ENCODE data around the gene PSG11.
"Not testable (repeated sequence)": the region's sequence is repeated elsewhere in the genome, so short reads cannot be mapped to it uniquely, and the experiment has no call there.

PSG11 gene
- 0 reads per million in 2 experiments for total RNA-seq

DNA sequence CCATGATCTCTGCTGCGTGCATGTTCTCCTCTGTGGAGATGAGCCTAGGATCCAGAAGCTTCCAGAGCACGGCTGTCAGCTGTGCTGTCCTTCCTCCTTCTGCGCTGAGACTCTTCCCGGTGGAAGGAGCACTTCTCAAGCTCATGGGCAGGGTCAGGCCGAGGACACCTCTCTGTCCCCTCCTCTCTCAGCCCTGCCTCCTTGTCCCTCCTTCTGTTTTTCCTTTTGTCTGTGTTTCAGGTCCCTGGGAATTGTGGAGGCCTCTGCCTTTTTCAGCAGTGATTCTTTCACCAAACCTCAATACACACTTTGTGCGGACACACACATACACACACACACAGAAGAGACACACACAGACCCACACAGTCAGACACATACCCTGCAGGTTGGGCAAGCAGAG, at the start of gene PSG11:
PSG11 (minus strand) TSS at position 101 of the 400 bp plus-strand sequence; CDS start at position 4, 97 bp downstream.
- DNase-seq (ENCODE audit: low read depth), result not testable (repeated sequence)

- DNase-seq (ENCODE audit: low read depth), result not testable (repeated sequence)
These were observed 36.1 kb upstream of the PSG11 start for GRCh38 chr19:43062418-43062817.

DNA sequence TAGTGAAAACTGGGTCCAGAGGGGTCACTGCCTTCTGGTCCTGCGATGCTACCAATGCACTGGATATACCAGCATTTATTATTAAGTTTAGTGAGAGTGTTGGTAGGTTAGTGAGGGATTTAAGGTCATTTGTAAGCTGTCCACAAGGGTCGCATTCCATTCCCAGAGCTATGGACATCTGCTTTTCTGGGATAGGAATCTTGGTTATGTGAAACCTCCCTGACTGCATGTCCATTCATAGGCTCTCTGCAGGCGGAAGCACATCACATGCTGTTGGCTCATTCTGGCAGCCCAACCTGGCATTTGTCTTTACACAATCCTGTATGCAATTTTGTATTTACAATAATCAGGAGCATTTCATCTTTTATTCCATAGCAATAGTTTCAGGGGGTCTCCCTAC, 35.1 kb upstream of the PSG11 start:
- not testable (repeated sequence) for DNase-seq (ENCODE audit: low read depth)

DNA sequence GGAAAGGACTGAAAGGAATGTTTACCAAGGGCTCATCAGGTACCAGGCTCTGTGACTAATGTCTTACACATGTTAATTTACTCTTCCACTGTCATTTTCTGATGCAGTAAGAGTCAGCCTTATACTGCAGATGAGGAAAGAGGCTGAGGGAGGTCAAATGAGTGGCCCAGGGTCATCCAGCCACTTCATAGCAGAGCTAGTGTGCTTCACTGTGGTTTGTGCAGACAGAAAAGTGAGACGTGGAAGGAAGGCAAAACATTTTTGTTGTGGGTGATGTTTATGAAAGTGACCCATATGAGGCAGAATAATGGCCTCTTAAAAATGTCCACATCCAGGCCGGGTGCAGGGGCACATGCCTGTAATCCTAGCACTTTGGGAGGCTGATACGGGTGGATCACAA, 34.0 kb upstream of the PSG11 start:
- DNase-seq (ENCODE audit: low read depth), result not testable (repeated sequence)

DNA sequence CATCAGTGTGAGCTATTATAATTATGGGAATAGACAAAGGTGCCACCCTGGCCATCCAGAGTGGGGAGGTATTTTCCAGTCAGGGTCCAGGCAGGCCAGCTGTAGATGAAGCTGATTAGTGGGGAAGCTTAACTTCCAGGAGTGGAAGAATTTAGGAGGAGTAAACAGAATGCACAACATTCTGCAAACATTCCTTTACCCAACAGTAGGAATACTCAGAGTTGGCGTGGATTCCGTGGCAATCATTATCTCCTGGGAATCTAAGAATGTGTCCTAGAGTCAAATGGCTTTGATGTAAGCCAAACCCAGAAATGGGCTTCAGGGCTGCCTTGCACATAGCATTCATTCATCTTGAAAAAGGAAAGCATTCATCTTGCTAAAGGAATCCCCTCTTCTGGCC, 33.2 kb upstream of the PSG11 start:
- DNase-seq (ENCODE audit: low read depth), result not testable (repeated sequence)

GRCh38 chr19:43058440-43058839, 32.2 kb upstream of the PSG11 start:
- not testable (repeated sequence) for DNase-seq (ENCODE audit: low read depth)

DNA sequence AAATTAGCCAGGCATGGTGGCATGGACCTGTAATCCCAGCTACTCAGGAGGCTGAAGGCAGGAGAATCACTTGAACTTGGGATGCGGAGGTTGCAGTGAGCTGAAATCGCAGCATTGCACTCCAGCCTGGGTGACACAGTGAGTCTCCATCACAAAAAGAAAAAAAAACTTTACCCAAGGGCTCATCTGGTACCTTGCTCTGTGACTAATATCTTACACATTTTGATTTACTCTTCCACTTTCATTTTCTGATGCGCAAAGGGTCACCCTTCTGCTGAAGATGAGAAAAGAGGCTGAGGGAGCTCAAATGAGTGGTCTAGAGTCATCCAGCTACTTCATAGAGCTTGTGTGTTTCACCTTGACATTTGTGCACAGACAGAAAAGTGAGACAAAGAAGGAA, 21.7 kb upstream of the PSG11 start:
- DNase-seq (ENCODE audit: low read depth), result not testable (repeated sequence)

GRCh38 chr19:43046578-43046977, 20.3 kb upstream of the PSG11 start:
- DNase-seq (ENCODE audit: low read depth), result not testable (repeated sequence)

DNA sequence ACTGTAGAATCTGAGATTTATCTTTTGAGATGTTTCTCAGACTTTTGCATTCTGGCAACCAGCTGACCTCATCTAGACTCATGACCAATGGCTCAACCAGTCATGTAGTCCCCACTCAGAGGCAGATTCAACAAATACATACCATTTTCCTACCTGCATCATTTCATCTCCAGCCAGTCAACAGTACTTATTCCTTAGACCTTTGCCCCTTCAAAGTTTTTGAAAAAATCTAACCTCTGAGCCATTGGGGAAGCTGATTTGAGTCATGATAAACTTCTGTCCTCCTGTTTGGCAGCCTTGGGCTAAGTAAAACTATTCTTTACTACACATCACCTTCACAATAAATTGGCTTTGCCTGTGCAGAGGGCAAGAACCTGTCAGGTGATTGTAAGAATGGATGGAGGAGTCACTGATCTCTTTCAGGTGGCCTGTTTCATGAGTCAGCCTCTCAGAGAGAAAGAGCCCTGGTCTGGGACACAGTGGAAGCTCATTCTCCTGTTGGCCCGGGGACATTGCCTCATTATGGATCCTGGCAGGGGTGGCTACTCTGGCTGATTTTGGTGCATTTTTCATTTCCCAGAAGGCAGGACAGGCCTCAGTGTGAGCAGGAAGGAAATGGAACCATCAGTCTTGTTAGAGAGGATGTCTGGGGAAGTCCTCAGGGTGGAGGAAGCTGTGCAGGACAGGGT, 17.4 kb upstream of the PSG11 start:
- not testable (repeated sequence) for DNase-seq (ENCODE audit: low read depth)

- not testable (repeated sequence) for DNase-seq (ENCODE audit: low read depth)
These were observed 5.4 kb upstream of the PSG11 start for GRCh38 chr19:43031645-43032044.

DNA sequence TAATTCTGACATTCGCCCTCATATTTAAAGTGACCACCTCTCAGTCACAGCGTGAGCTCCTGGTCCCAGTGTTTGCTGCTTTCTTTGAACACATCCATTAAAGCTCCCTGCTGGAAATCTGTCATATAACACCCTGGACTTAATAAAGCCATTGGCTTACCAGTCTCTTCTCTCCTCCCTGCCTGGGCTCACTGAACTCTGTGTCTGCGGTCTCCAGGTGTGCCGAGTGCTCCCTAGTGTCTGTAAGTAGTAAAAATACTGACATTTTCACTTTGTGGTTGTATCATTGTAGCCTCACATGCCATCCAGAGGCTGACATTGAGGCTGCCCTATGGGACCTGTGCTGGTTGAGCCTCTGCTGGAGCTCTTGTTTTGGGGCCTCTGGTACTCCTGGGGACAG, 2.6 kb upstream of the PSG11 start:
- DNase-seq (ENCODE audit: low read depth), result no peak

DNA sequence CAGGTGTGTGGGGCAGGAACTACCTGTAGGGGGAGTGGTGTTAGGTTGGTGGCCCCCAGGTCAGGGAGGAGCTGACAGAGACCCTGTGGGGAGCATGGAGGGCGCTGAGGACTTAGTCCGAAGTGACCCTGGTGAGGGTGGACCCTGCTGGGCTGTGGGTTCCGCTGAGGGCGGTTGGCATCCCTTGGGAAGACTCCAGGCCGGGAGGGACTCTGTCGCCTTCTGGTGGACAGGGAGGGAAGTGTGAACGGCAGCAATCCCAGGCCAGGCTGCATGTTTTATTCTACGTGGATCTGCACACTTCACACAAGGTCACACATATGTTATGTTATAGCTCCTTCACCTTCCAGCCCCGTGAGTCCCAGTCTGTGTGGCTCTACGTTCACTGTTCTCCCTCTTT, 1.7 kb upstream of the PSG11 start:
- not testable (repeated sequence) for DNase-seq (ENCODE audit: low read depth)

- not testable (repeated sequence) for DNase-seq (ENCODE audit: low read depth)
These were observed 792 bp upstream of the PSG11 start for GRCh38 chr19:43027061-43027460.

DNA sequence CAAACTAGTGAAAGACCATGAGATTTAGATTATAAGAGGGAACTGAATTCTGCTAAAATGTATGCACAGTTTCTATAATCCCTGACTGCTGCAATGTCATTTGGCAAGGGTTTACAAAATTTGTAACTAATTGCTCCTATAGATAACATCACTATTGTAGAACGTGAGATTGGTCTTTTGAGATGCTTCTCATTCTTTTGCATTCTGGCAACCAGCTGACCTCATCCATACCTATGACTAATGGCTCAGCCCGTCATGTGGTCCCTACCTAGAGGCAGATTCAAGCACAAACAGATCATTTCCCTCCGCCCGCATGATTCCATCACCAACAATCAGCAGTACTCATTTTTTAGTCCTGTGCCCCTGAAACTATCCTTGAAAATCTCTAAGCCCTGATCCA, 4.2 kb downstream of the PSG11 start:
- not testable (repeated sequence) for DNase-seq (ENCODE audit: low read depth)

DNA sequence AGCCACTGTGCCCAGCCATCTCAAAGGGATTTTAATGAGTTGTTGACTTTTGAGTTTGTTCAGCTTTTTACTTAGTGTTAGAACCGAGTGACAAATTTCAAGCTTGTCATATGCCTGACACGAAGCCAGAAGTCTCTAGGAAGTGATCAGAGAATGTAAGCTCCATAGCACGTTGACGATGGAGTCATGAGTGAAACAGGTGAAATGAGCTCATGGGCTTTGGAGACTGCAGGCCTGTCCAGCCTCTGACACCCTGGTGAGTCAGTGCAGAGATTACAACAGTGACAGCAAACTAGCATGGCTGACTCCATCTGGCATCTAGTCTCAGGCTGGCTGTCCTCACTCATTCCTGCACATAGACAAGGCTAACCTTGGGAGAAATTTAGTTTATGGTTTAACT, 4.6 kb downstream of the PSG11 start:
- not testable (repeated sequence) for DNase-seq (ENCODE audit: low read depth)

DNA sequence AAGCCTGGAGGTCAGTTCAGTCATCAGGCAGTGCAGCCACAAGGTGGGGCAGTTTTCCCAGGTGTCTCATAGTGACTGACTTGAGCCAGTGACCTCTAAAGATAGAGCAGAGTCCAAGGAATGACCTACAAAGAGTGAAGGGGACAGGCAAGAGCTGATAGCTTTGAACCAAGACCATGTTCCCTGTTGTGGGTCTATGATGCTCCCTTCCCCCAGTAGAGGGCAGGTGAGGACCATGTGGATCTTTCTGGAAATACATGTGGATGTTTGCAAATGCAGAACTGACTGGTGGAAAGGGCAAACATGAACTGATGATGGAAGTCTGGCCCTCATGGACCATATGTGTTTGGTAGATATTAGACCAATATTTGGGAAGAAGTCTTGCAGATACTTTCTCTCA, 6.7 kb downstream of the PSG11 start:
- DNase-seq (ENCODE audit: low read depth), result not testable (repeated sequence)

DNA sequence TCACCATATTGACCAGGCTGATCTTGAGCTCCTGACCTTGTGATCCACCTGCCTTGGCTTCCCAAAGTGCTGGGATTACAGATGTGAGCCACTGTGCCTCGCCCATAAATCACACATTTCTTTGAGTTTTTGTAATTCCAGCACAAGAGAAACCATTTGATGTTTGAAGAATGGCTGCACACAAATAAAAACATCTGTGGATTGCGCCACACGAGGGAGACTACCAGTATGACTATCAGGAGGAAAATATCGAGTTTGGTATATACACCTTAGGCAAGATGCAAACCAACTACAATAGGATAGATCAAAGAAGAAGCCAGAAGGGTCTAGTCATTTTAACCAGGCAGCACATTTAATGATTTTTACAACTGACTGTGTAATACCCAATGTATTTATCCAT, 20.4 kb downstream of the PSG11 start:
- not testable (repeated sequence) for DNase-seq (ENCODE audit: low read depth)

DNA sequence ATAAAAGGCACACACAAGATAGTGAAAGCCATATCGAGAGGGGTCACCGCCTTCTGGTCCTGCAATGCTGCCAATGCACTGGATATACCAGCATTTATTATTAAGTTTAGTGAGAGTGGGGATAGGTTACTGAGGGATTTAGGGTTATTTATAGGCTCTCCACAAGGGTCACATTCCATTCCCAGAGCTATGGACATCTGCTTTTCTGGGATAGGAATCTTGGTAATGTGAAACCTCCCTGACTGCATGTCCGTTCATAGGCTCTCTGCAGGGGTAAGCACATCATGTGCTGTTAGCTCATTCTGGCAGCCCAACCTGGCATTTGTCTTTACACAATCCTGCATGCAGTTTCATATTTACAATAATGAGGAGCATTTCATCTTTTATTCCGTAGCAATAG, 21.4 kb downstream of the PSG11 start:
- not testable (repeated sequence) for DNase-seq (ENCODE audit: low read depth)

GRCh38 chr19:43003634-43004033, 22.6 kb downstream of the PSG11 start:
- DNase-seq (ENCODE audit: low read depth), result not testable (repeated sequence)

DNA sequence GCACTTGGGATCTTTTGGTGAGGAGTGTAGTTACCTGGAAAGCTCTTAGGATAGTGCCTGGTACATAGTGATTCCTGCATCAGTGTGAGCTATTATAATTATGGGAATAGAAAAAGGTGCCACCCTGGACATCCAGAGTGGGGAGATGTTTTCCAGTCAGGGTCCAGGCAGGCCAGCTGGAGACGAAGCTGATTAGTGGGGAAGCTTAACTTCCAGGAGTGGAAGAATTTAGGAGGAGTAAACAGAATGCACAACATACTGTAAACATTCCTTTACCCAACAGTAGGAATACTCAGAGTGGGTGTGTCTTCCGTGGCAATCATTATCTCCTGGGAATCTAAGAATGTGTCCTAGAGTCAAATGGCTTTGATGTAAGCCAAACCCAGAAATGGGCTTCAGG, 23.3 kb downstream of the PSG11 start:
- not testable (repeated sequence) for DNase-seq (ENCODE audit: low read depth)

- not testable (repeated sequence) for DNase-seq (ENCODE audit: low read depth)
These were observed 30.1 kb downstream of the PSG11 start for GRCh38 chr19:42996161-42996560.

DNA sequence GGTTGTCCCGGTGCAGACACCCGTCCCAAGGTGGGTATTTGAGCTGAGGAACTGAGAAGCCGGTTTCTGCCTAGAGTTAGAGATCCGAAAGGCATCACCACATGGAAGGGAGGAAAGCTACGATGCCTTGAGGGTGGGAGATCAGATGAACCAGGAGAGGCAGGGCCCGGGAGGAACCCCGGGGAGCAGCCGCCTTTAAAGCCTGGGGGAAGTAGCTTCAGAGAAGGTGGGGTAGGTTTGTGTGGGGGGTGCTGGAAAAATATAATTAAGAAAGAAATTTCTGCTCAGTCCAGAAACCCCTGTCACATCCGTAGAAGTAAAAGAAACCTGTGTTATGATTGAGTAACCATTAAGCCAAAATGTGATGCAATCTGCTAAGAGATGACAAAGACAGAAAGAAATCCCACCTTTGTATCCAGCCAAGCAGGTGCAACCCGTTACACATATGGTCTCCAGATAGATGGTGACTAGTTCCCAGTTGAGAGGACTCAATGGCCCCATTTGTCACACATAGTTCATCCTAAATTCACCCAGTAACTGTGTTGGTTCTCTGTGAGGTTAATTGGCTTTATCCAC, 34.2 kb downstream of the PSG11 start:
- not testable (repeated sequence) for DNase-seq (ENCODE audit: low read depth)

- no peak for DNase-seq (ENCODE audit: low read depth)
These were observed 36.4 kb downstream of the PSG11 start for GRCh38 chr19:42989851-42990250.

DNA sequence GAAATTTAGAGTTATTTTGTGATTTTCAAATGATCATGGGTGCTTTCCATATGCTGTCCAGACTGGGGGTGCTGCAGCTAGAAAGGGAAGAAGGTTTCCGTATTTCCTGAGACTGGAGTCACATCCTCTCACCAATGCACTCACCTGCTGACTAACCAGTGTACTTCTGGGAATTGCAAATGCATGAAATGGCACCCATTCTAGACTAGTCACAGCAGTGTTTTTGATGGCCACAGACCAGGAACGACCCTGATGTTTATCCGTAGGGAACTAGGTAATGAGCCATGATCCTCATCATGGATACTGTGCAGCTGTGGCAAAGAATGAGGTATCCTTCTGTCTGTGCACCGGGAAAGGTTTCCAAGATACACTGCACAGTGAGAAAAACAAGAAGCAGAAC, 37.1 kb downstream of the PSG11 start:
- not testable (repeated sequence) for DNase-seq (ENCODE audit: low read depth)
